ENCODE data around the gene CYP2B6. TPM values are rescaled to one million over a fixed set of nuclear protein-coding genes. Genes with fewer than 3 reads are reported as not detected.

CYP2B6 gene
- total and polyA plus RNA-seq, 8 donors, result 0.08 to 1.1 (median 0.30) TPM; not detected in 1

GRCh38 chr19:40948580-40949299 is 42.3 kb upstream of the CYP2B6 start:
- H3K27me3 ChIP-seq, result no peaks in the 10 kb centered on the region
- H3K27ac ChIP-seq, result no peak overlapping the region
- intact Hi-C loops (cut with DNase I), result no loop called here
- peaks cover 0 to 23% of the 10 kb centered on the region in 2 donors for H3K36me3 ChIP-seq
- H3K4me1 ChIP-seq, result no peaks in the 10 kb centered on the region
- TF ChIP-seq, protein P1, sequence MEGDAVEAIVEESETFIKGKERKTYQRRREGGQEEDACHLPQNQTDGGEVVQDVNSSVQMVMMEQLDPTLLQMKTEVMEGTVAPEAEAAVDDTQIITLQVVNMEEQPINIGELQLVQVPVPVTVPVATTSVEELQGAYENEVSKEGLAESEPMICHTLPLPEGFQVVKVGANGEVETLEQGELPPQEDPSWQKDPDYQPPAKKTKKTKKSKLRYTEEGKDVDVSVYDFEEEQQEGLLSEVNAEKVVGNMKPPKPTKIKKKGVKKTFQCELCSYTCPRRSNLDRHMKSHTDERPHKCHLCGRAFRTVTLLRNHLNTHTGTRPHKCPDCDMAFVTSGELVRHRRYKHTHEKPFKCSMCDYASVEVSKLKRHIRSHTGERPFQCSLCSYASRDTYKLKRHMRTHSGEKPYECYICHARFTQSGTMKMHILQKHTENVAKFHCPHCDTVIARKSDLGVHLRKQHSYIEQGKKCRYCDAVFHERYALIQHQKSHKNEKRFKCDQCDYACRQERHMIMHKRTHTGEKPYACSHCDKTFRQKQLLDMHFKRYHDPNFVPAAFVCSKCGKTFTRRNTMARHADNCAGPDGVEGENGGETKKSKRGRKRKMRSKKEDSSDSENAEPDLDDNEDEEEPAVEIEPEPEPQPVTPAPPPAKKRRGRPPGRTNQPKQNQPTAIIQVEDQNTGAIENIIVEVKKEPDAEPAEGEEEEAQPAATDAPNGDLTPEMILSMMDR (IDR thresholded peaks at IDR 0.05), result no peak
- ATAC-seq (no peak), DNase-seq (no peak)
- peaks cover 0 to 15% of the 10 kb centered on the region in 2 donors for H3K9me3 ChIP-seq
- H3K4me3 ChIP-seq, result no peak overlapping the region

GRCh38 chr19:40954573-40954972 is 36.5 kb upstream of the CYP2B6 start:
- TF ChIP-seq, protein P1 (IDR thresholded peaks at IDR 0.05), result no peak
- ATAC-seq, result no peak
- intact Hi-C loops (cut with DNase I), result no loop called here
- Histone ChIP-seq H3K4me1 (no peaks in the 10 kb centered on the region), H3K36me3 (no peaks in the 10 kb centered on the region), H3K9me3 (peaks cover 0 to 46% of the 10 kb centered on the region in 2 donors), H3K27me3 (peaks cover 0 to 7% of the 10 kb centered on the region in 2 donors), H3K27ac (no peak overlapping the region), H3K4me3 (no peak overlapping the region)
- DNase-seq, result no peak

- Histone ChIP-seq H3K4me3 (no peak overlapping the region), H3K36me3 (no peaks in the 10 kb centered on the region), H3K27ac (no peak overlapping the region), H3K9me3 (peaks cover 0 to 25% of the 10 kb centered on the region in 2 donors), H3K27me3 (peaks cover 0 to 28% of the 10 kb centered on the region in 2 donors), H3K4me1 (no peaks in the 10 kb centered on the region)
- ATAC-seq, result no peak
- DNase-seq, result no peak
- intact Hi-C loops (cut with DNase I), result no loop called here
- TF ChIP-seq, protein P1 (IDR thresholded peaks at IDR 0.05), result no peak
Observed at GRCh38 chr19:40959338-40959737, 31.7 kb upstream of the CYP2B6 start.

- TF ChIP-seq, protein P1 (IDR thresholded peaks at IDR 0.05), result no peak
- no peak overlapping the region for H3K4me3 ChIP-seq
- intact Hi-C loops (cut with DNase I), result no loop called here
- DNase-seq, result no peak
- H3K36me3 ChIP-seq, result no peaks in the 10 kb centered on the region
- no peak overlapping the region for H3K27ac ChIP-seq
- H3K9me3 ChIP-seq, result peaks cover 0 to 16% of the 10 kb centered on the region in 2 donors
- peak; percentile 22 for ATAC-seq
- H3K27me3 ChIP-seq, result peaks cover 0 to 28% of the 10 kb centered on the region in 2 donors
- H3K4me1 ChIP-seq, result no peaks in the 10 kb centered on the region
Observed at GRCh38 chr19:40960062-40960685, 30.9 kb upstream of the CYP2B6 start.

GRCh38 chr19:40960780-40961179 is 30.3 kb upstream of the CYP2B6 start:
- ATAC-seq, result peak; percentile 26
- H3K4me3 ChIP-seq, result no peak overlapping the region
- peaks cover 0 to 28% of the 10 kb centered on the region in 2 donors for H3K27me3 ChIP-seq
- no peak overlapping the region for H3K27ac ChIP-seq
- DNase-seq, result peak in 1 of 4 donors; percentile 7
- TF ChIP-seq, protein P1 (IDR thresholded peaks at IDR 0.05), result no peak
- intact Hi-C loops (cut with DNase I), result no loop called here
- no peaks in the 10 kb centered on the region for H3K4me1 ChIP-seq
- no peaks in the 10 kb centered on the region for H3K36me3 ChIP-seq
- H3K9me3 ChIP-seq, result peaks cover 0 to 10% of the 10 kb centered on the region in 2 donors
